ENCODE measurements around the gene REG1B.

Gene REG1B

GRCh38 chr2:79124907-79125720 lies 37.3 kb upstream of the REG1B start:
- CTCF ChIA-PET, result no interaction called here
- no peak for TF ChIP-seq ARNT (IDR thresholded peaks at IDR 0.05)
- no peak for TF ChIP-seq SP1 (IDR thresholded peaks at IDR 0.05)
- no peak for TF ChIP-seq BHLHE40 (IDR thresholded peaks at IDR 0.05; ENCODE audit: borderline replicate concordance)
- no peak for TF ChIP-seq CTBP1 (IDR thresholded peaks at IDR 0.05; ENCODE audit: borderline replicate concordance)
- POLR2A ChIA-PET, result no interaction called here
- DNase-seq (ENCODE audit: extremely low spot score), result no peak

DNA sequence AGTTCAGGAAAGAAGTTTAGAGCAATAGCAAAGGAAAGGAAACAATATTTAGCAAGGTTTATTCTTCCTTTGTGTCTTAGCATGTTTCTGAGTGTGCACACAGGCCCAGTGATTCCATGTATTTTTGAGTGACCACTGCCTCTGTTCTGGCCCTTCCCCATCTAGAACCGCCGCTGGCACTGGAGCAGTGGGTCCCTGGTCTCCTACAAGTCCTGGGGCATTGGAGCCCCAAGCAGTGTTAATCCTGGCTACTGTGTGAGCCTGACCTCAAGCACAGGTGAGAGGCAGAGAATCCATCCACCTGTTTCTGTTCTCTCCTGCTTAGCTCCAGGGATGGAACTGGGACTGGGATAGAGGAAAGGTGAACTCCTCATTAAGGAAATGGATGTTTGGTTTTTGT lies 34.9 kb upstream of the REG1B start:
- ChIA-PET CTCF (no interaction called here), POLR2A (no interaction called here)
- TF ChIP-seq SP1 (IDR thresholded peaks at IDR 0.05), result no peak
- TF ChIP-seq FOXK2 (IDR thresholded peaks at IDR 0.05), result no peak
- no peak for TF ChIP-seq TARDBP (IDR thresholded peaks at IDR 0.05)
- no peak for TF ChIP-seq FOXM1 (IDR thresholded peaks at IDR 0.05; ENCODE audit: borderline replicate concordance)
- no peak for TF ChIP-seq SUZ12 (IDR thresholded peaks at IDR 0.05)
- TF ChIP-seq ZNF384 (IDR thresholded peaks at IDR 0.05), result no peak
- TF ChIP-seq PKNOX1 (IDR thresholded peaks at IDR 0.05), result no peak
- TF ChIP-seq NFRKB (IDR thresholded peaks at IDR 0.05), result no peak
- TF ChIP-seq FOXA1 (IDR thresholded peaks at IDR 0.05), result no peak
- TF ChIP-seq ELF4 (IDR thresholded peaks at IDR 0.05), result no peak
- TF ChIP-seq BHLHE40 (IDR thresholded peaks at IDR 0.05; ENCODE audit: borderline replicate concordance), result no peak
- no peak for TF ChIP-seq CTBP1 (IDR thresholded peaks at IDR 0.05; ENCODE audit: borderline replicate concordance)
- TF ChIP-seq ARNT (IDR thresholded peaks at IDR 0.05), result no peak
- no peak for DNase-seq (ENCODE audit: extremely low spot score)

DNA sequence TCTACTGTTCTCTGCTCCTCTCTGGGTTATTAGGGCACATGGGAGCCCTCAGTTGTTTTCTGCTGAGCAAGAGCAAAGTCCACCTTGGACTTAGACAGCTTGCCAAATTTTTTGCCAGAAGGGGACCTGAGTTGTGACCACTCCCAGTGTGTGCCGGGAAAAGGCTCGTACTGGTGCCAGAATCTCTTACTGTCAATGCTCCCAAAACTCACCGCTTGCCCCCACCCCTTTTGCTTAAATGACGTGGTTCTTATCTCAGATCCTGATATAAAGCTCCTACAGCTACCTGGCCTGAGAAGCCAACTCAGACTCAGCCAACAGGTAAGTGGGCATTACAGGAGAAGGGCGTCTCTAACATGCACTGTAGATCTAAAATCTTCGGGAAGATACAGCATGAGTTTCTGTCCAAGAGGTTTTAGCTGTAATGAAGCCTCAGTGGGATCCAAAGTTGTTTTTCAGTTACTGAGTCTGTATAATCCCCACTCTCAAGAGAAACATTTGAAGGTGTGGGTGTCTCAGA lies 32.5 kb upstream of the REG1B start, which contains the start of gene REG1A:
Gene REG1A, plus strand, starts transcription at position 295 of the 520 bp plus-strand sequence. CDS start 374 bp downstream, outside the sequence.
- no peak for DNase-seq (ENCODE audit: extremely low spot score)
- no peak for TF ChIP-seq CTBP1 (IDR thresholded peaks at IDR 0.05; ENCODE audit: borderline replicate concordance)
- no peak for TF ChIP-seq TARDBP (IDR thresholded peaks at IDR 0.05)
- TF ChIP-seq L3MBTL2 (conservative IDR thresholded peaks at IDR 0.05), result no peak
- CTCF ChIA-PET, result interaction anchor here (0.7 kb wide), 1 partner anchor 19 kb away, joined by 4 read pairs; no protein-coding TSS in a partner anchor
- POLR2A ChIA-PET, result no interaction called here

GRCh38 chr2:79116997-79117928 lies 29.5 kb upstream of the REG1B start:
- no peak for DNase-seq (ENCODE audit: extremely low spot score)
- POLR2A ChIA-PET, result no interaction called here
- CTCF ChIA-PET, result interaction anchor here (0.7 kb wide), 1 partner anchor 20 kb away, joined by 3 read pairs; no protein-coding TSS in a partner anchor
- no peak for TF ChIP-seq BHLHE40 (IDR thresholded peaks at IDR 0.05; ENCODE audit: borderline replicate concordance)

DNA sequence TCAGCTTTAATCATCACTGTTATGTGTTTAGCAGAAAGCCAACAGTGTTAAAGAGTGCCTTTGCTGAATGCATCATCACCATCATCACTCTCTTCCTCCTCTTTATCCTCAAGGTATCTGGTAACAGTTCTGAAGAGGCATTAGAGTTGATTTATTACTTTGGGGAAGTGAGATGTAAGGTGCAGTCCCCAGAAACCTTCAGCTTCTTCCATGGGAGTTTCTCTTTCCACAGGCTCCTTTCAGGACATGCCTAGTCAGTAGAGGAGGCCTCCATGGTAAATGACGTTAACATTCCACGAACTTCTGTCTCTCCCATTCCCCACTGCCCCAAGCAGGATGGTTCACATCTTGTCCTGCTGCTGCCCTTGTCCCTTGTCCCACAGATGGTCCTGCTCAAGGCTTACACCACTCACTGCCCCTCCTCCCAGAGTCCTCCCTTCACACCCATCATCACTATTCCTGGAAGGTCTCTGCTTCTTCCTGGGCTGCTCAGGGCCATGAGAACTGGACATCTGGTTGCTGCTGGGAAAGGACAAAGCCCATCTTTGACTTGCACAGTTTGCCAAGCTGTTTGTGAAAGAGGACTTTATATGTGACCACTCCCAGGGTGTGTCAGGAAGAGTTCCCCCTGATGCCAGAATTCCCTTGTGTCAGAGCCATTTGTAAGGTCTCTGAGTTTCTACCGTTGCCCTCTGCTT lies 27.2 kb upstream of the REG1B start:
- TF ChIP-seq ARNT (IDR thresholded peaks at IDR 0.05) (no peak), BHLHE40 (IDR thresholded peaks at IDR 0.05; ENCODE audit: borderline replicate concordance) (no peak), HDGF (IDR thresholded peaks at IDR 0.05; ENCODE audit: borderline replicate concordance) (no peak), FOXA1 (IDR thresholded peaks at IDR 0.05) (no peak), LEF1 (IDR thresholded peaks at IDR 0.05; ENCODE audit: borderline replicate concordance) (no peak), SP1 (IDR thresholded peaks at IDR 0.05) (no peak), ZNF384 (IDR thresholded peaks at IDR 0.05) (no peak), FOXM1 (IDR thresholded peaks at IDR 0.05; ENCODE audit: borderline replicate concordance) (no peak), L3MBTL2 (conservative IDR thresholded peaks at IDR 0.05) (no peak), ELF4 (IDR thresholded peaks at IDR 0.05) (no peak), TARDBP (IDR thresholded peaks at IDR 0.05) (no peak), NFRKB (IDR thresholded peaks at IDR 0.05) (no peak)
- CTCF ChIA-PET, result no interaction called here
- POLR2A ChIA-PET, result no interaction called here

DNA sequence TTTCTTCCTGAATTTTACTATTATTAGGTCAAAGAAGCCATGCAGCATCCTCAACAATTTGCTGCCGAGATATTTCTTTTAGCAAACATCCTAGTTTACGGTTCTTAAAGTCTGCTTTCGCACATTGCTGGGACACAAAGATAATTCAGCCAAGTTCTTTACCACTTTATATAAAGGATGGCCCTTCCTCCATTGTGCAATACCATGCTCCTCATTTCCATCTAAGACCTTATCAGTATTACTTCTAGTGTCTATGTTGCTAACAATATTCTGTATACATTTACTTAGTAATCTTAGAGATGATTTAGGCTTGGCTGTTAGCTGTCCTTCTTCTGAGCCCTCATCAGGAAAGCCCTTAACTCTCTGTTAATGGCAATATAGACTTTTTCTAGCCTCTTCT lies 24.5 kb upstream of the REG1B start:
- DNase-seq (ENCODE audit: extremely low spot score), result no peak
- POLR2A ChIA-PET, result no interaction called here
- no peak for TF ChIP-seq ELF4 (IDR thresholded peaks at IDR 0.05)
- TF ChIP-seq TARDBP (IDR thresholded peaks at IDR 0.05), result no peak
- no peak for TF ChIP-seq SP1 (IDR thresholded peaks at IDR 0.05)
- TF ChIP-seq FOXA1 (IDR thresholded peaks at IDR 0.05), result no peak
- no peak for TF ChIP-seq NFRKB (IDR thresholded peaks at IDR 0.05)
- no peak for TF ChIP-seq BHLHE40 (IDR thresholded peaks at IDR 0.05; ENCODE audit: borderline replicate concordance)
- TF ChIP-seq ARNT (IDR thresholded peaks at IDR 0.05), result no peak
- TF ChIP-seq HDGF (IDR thresholded peaks at IDR 0.05; ENCODE audit: borderline replicate concordance), result no peak
- TF ChIP-seq SUZ12 (IDR thresholded peaks at IDR 0.05), result no peak
- no peak for TF ChIP-seq ZNF384 (IDR thresholded peaks at IDR 0.05)
- no peak for TF ChIP-seq CTBP1 (IDR thresholded peaks at IDR 0.05; ENCODE audit: borderline replicate concordance)
- TF ChIP-seq FOXK2 (IDR thresholded peaks at IDR 0.05), result no peak
- no peak for TF ChIP-seq FOXM1 (IDR thresholded peaks at IDR 0.05; ENCODE audit: borderline replicate concordance)
- no peak for TF ChIP-seq PKNOX1 (IDR thresholded peaks at IDR 0.05)
- TF ChIP-seq LEF1 (IDR thresholded peaks at IDR 0.05; ENCODE audit: borderline replicate concordance), result no peak
- TF ChIP-seq L3MBTL2 (conservative IDR thresholded peaks at IDR 0.05), result no peak
- CTCF ChIA-PET, result no interaction called here

More for the DNA sequence above, 27.2 kb upstream of the REG1B start:
- no peak for DNase-seq (ENCODE audit: extremely low spot score)

All from HEK293T (cell line).